GM23248 (cell line): ENCODE results near the gene NT5M.

Experiments
- EZH2 ChIP-seq: fragments of 200-600 bp; sonication (generic); IDR thresholded peaks from 2 replicates; pipeline ENCODE4 v1.6.1; 2018; ENCODE audit warnings: antibody characterized with exemption, mild to moderate bottlenecking; ENCODE audit not compliant: insufficient read depth, poor library complexity, severe bottlenecking
- EZH2phosphoT487 ChIP-seq: fragments of 200-600 bp; sonication (generic); IDR thresholded peaks from 2 replicates; pipeline ENCODE4 v1.6.1; 2018; ENCODE audit warnings: antibody characterized with exemption, moderate library complexity, mild to moderate bottlenecking, low read depth; ENCODE audit not compliant: insufficient read depth

- TF ChIP-seq EZH2 = no peak
- no peak for TF ChIP-seq EZH2phosphoT487
Measured at GRCh38 chr17:17386094-17386800, 83.1 kb downstream of the NT5M start.
